ENCODE measurements around the gene SUMF1.
"Not testable (repeated sequence)": the region's sequence is repeated elsewhere in the genome, so short reads cannot be mapped to it uniquely, and the experiment has no call there.

Gene SUMF1

GRCh38 chr3:4340411-4341335, 126.4 kb downstream of the SUMF1 start:
- DNase-seq (ENCODE audit: low read depth in 3 of 3, low spot score in 1 of 3): no peak

- no peak for DNase-seq (ENCODE audit: low read depth in 3 of 3, low spot score in 1 of 3)
These were observed 127.0 kb downstream of the SUMF1 start for GRCh38 chr3:4340077-4340410.

GRCh38 chr3:4338751-4339150, 128.3 kb downstream of the SUMF1 start:
- no peak for DNase-seq (ENCODE audit: low read depth in 3 of 3, low spot score in 1 of 3)

DNA sequence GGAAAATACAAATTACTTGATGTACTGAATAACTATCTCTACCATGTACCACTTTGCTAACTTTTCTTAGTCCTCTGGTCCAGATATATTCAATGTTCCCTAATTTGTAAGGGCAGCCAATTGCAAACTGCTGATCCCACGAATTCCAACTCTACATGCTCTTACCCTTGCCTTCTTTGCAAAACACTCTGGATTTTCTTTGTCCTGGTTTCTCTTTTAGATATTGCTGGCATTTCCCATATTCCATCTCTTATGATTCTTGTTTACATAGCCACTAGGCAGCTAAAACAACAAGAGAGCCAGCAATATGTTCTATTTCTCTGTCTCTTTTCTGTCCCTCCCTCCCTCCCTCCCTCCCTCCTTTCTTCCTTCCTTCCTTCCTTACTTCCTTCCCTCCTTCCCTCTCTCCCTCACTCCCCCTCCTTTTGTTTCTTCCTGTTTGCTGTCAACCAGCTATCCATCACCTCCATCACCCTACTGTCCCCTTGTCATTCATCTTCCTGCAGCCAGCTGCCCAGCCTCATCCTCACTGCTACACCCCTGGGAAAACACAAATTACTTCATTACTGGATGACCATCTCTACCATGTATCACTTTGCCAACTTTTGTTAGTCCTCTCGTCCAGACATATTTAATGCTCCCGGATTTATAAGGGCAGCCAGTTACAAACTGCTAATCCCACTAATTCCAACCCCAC, 130.1 kb downstream of the SUMF1 start:
- no peak for DNase-seq (ENCODE audit: low read depth in 3 of 3, low spot score in 1 of 3)

DNA sequence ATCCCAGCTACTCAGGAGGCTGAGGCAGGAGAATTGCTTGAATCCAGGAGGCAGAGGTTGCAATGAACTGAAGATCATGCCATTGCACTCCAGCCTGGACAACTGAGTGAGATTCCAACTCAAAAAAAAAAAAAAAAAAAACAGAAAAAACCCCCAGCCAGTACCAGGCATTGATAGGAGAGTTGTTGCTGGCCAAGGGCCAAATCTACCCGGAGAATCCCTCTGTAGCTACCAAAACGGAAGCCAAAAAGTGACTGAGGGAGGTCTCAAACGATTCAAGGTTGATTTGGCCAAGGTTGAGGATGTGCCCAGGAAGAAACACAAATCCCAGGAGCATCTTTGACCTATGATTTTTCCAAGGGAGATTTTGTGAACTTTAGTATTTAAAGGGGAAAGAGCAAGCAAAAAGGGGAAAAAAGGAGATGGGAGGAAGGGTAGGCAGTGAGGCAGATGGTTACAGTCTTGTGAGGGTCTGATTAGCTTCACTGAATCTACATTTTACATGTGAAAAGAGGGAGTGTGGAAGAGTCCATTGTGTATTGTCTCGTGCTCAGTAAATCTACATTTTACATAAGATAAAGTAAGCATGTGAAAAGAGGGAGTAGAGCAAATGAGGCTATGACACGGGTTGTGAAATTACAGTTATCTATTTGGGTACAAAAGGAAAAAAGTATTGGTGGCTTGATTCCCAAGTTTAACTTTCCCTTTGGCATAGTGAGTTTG, 131.1 kb downstream of the SUMF1 start:
- no peak for DNase-seq (ENCODE audit: low read depth in 3 of 3, low spot score in 1 of 3)

GRCh38 chr3:4334548-4334947, 132.5 kb downstream of the SUMF1 start:
- no peak for DNase-seq (ENCODE audit: low read depth in 3 of 3, low spot score in 1 of 3)

GRCh38 chr3:4332991-4333390, 134.1 kb downstream of the SUMF1 start:
- DNase-seq (ENCODE audit: low read depth in 3 of 3, low spot score in 1 of 3): no peak

- no peak for DNase-seq (ENCODE audit: low read depth in 3 of 3, low spot score in 1 of 3)
These were observed 134.5 kb downstream of the SUMF1 start for GRCh38 chr3:4332574-4332973.

- no peak for DNase-seq (ENCODE audit: low read depth in 3 of 3, low spot score in 1 of 3)
These were observed 135.0 kb downstream of the SUMF1 start for GRCh38 chr3:4332111-4332510.

- not testable (repeated sequence) for DNase-seq (ENCODE audit: low read depth in 3 of 3, low spot score in 1 of 3)
These were observed 137.3 kb downstream of the SUMF1 start for GRCh38 chr3:4329806-4330205.

DNA sequence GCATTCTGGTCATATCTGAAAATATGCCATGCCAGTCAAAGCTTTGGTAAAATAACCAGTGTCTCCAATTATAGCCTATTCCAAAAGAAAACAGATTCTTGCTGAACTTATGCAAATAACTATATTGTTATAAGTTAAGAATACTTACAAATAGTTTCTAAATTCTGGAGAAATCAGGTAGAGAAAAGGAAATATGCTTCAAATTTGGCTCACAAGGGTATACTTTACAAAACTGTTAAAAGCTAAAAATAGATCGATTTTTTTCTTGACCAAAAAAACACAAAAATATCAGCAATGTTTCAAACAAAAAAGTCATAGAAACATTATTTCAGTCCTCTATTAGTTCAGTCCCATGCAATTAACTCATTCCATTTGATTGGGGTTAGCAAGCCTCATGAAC, 140.2 kb downstream of the SUMF1 start:
- no peak for DNase-seq (ENCODE audit: low read depth in 3 of 3, low spot score in 1 of 3)

DNA sequence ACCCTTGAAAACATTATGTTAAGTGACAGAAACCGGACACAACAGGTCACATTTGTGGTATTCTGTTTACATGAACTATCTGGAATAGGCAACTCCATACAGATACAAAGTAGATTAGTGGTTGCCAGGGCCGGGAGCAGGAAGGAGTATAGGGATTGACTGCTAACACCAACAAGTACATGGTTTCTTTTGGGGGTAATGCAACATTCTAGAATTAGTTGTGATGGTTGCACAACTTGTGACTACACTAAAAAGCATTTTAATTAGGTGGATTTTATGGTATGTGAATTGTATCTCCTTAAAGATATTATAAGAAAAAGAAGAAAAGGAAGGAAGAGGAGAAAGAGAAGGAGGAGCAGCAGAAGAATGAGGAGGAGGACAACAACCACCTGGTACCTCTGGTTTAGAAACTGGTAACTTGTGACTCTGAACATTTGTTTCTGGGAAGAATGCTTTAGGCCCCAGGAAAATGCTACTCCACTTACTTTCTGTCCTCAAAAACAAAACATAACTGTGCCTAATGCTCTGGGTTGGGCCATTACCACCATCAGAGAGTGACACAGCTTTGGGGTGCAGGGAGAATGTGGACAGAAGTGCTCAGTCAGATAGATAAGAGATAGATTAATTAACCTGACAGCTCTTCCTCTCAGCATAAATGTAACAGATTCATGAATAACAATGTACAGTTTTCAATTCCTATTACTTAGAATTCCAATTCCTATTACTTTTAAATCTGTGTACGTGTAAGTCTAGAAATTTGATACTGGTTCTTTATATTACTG, 143.6 kb downstream of the SUMF1 start:
- no peak for DNase-seq (ENCODE audit: low read depth in 3 of 3, low spot score in 1 of 3)

GRCh38 chr3:4322635-4323034, 144.4 kb downstream of the SUMF1 start:
- no peak for DNase-seq (ENCODE audit: low read depth in 3 of 3, low spot score in 1 of 3)

- no peak for DNase-seq (ENCODE audit: low read depth in 3 of 3, low spot score in 1 of 3)
These were observed 145.3 kb downstream of the SUMF1 start for GRCh38 chr3:4321732-4322131.

- no peak for DNase-seq (ENCODE audit: low read depth in 3 of 3, low spot score in 1 of 3)
These were observed 146.8 kb downstream of the SUMF1 start for GRCh38 chr3:4320096-4320911.

- no peak for DNase-seq (ENCODE audit: low read depth in 3 of 3, low spot score in 1 of 3)
These were observed 152.4 kb downstream of the SUMF1 start for GRCh38 chr3:4314688-4315087.

GRCh38 chr3:4313606-4314293, 153.3 kb downstream of the SUMF1 start:
- no peak for DNase-seq (ENCODE audit: low read depth in 3 of 3, low spot score in 1 of 3)

DNA sequence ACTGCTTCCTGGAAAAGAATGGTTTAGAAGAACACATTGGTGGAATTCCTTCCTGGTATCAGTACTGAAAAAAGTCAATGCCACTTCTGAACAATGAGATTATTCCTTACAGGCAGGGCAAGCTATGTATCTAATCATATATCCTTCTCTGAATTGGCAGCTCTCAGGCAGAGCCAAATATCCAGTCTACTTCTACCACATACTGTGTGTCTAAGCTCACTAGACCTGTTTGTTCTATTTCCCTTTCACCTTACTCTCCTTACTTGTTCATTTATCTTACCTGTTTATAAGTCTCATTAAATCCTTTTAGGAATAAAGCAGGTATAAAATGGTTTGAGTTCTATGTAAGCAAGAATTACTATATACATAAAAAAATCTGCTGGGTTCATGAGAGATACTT, 155.6 kb downstream of the SUMF1 start:
- no peak for DNase-seq (ENCODE audit: low read depth in 3 of 3, low spot score in 1 of 3)

Measured in stimulated activated CD4-positive, alpha-beta T cell treated with anti-CD3 and anti-CD28 coated beads, TNF-alpha, amount 100 ng/mL, for 1 hour (primary cell).